HPDE6-E6E7 (cell line): ENCODE results near the gene PPP1R15B.

Source experiments
- DNase-seq: peaks from one replicate; pipeline ENCODE4 v3.0.0; 2011; ENCODE audit warnings: missing footprints; ENCODE audit errors: extremely low spot score

The PPP1R15B gene

GRCh38 chr1:204400882-204401510, 10.6 kb downstream of the PPP1R15B start:
- no peak for DNase-seq

DNA sequence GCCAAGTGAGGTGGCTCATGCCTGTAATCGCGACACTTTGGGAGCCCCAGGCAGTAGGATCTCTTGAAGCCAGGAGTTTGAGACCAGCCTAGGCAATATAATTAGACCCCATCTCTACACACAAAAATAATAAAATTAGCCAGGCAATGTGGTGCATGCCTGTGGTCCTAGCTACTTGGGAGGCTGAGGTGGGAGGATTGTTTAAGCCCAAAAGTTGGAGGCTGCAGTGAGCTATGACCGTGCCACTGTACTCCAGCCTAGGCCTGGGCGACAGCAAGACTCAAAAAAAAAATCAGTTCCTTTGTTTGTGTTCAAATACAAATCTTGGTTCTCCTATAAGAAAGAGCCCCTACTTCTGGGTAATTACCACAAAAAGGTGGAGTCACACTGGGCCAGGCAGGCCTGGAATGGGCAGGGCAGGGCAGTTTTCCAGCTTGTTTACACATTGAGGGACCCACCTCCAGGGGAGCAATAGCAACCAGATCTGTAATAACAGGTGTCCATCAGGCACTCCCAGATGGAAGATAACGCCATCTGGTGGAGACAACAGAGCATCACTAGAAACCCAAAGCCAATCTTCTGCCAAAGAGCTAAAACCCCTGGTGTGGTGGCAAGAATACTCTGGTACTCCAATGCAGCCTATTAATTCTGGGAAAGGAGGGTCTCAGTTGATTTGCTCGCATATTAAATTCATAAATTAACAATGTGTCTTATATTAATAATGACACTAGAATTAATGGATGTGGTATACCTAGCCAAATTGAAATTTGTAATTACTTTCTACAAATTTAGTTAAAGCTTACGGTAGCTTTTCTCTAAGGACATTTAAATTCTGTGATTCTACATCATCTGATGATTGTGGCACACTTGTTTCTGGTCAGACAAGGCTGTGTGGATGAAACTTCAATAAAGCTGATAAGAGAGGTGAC, 13.2 kb downstream of the PPP1R15B start:
- peak; percentile 95 for DNase-seq

DNA sequence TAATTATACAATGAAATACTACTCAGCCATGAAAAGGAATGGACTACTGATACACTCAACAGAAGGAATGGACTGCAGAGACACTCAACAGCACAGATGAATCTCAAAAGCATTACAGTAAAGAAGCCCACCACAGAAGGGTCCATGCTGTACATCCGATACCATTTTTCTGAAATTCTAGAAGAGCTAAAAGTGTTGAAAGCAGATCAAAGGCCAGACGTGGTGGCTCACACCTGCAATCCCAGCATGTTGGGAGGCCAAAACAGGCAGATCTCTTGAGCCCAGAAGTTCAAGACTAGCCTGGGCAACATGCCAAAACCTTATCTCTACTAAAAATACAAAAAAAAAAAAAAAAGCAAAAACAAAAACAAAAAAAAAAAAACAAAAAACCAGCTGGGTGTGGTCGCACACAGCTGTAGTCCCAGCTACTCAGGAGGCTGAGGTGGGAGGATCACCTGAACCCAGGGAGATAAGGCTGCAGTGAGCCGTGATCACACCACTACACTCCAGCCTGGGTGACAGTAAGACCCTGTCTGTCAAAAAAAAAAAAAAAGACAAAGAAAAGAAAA, 15.5 kb downstream of the PPP1R15B start:
- DNase-seq: no peak

GRCh38 chr1:204391629-204392028, 20.0 kb downstream of the PPP1R15B start:
- no peak for DNase-seq

- no peak for DNase-seq
These were observed 20.7 kb downstream of the PPP1R15B start for GRCh38 chr1:204390751-204391466.

GRCh38 chr1:204385727-204386126, 25.9 kb downstream of the PPP1R15B start:
- no peak for DNase-seq

GRCh38 chr1:204384636-204385352, 26.8 kb downstream of the PPP1R15B start:
- DNase-seq: no peak

GRCh38 chr1:204383163-204383904, 28.3 kb downstream of the PPP1R15B start:
- no peak for DNase-seq

DNA sequence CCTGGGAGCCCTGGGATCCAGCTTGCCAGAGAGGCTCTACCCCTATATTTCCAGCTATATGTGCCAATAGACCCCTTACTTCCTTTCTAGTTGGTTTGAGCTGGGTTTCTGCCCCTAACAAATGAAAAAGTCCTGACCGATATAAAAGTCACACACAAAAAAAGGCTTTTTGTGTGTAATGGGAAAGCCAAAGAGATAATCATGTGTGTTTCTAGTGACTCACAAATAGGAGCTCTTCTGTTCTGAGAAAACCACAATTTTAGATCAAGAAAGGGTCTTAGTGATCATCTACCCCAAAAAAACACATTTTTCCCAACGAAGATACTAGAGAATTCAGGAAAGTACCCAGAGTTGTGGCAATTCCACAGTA, 28.9 kb downstream of the PPP1R15B start:
- DNase-seq: no peak

DNA sequence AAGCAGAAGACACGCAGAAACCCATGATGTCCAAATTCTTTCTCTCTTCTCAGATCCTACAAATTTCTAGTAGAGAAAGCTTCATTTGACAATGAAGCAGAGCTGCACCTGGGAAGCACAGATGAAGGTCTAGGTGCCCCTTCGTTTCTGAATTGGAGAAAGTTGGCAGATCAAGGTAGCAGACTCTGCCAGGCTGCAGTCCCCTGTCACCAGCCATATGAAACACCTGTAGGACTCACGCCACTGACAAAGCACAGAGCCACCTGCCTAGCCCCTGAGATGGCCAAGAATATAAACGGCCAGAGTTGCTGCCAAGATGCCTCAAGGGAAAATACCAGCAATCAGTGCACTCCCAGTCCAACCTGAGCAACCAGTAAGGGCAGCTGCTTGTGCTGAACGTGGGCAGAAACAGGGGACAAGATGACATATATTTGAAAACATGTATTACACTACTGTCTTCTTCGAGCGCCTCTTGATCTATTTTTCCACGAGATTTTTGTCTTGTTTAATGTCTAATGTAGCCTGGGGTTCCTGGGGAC, 31.3 kb downstream of the PPP1R15B start:
- DNase-seq: no peak

GRCh38 chr1:204377800-204378668, 33.6 kb downstream of the PPP1R15B start:
- DNase-seq: peak; percentile 64

GRCh38 chr1:204376919-204377799, 34.5 kb downstream of the PPP1R15B start:
- peak; percentile 65 for DNase-seq

DNA sequence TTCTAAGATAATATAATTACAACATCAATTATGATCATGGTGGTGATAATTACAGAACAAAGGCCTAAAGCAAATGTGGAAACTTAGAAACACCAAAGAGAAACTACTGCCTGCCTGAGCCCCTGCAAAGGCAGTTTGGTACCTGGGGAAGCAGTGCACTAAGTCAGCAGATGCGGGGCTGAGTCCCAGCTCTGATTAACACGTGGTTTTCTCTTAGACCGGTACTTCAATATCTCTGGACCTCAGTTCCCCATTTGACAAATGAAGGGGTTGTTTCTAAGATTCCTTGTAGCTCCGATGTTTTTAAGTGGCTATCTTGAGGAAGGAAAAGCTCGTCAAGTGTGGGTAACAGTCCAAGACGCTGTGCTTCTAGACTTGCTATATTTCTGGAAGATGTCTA, 35.2 kb downstream of the PPP1R15B start:
- no peak for DNase-seq

GRCh38 chr1:204373911-204374310, 37.7 kb downstream of the PPP1R15B start:
- DNase-seq: no peak

DNA sequence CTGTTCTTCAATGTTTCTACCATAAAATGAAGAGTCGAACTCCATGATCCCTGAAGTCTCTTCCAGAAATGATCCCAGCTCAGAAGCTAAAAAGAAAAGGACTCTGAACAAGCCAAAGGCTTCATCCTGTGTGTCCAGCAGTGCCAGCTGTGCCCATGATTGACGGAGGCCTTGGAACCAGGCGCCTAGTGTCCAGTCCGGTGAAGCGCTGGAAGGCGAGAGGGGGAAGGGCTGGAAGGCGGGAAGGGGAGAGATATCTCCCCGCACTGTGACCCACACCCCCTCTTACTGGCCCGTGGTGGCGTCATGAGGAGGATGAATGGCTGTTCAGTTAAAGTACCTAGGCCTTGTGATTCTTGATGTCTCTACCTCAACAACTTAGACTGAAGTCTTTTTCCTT, 41.4 kb downstream of the PPP1R15B start:
- no peak for DNase-seq

GRCh38 chr1:204368996-204369726, 42.5 kb downstream of the PPP1R15B start:
- DNase-seq: no peak

DNA sequence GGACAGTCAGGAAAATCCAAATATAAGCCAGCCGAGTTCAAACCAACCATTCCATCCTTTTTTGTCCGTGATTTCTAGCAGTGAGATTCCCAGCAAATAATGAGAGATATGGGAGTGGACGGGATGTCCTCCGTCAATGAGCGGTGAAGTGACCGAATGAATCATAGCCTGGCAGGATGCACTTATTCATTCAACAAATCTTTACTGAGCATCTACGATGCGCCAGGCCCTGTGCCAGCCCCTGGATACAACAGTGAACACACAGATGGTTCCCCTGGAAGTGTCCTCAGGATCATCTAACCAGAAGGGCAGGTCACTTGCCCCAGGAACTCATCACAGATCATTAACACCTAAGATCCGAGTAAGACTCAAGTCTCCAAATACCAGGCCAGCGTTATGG, 43.7 kb downstream of the PPP1R15B start:
- DNase-seq: no peak
